Endothelial cell of umbilical vein (primary cell): Measurements from ENCODE around the gene PNLDC1. TPM values are rescaled to one million over a fixed set of nuclear protein-coding genes. Genes with fewer than 3 reads are reported as not detected.

Experiments
- BruUV-seq: library from RNA; stranded (reverse); fragments of 400-500 nt; replicated peaks from 2 replicates; lab custom pipeline; 2021; lab: Mats Ljungman, UMichigan
- CTCF ChIA-PET: fragments of 300-600, 350-600 bp; sonication (Branson Sonifier 250); formaldehyde crosslinking; loops from one replicate; lab custom pipeline; 2021; ENCODE audit warnings: antibody characterized with exemption, inconsistent platforms; lab: Charles Lee
- POLR2A ChIA-PET: fragments of 300-600, 350-600 bp; sonication (Branson Sonifier 250); formaldehyde crosslinking; loops from one replicate; lab custom pipeline; 2021; ENCODE audit warnings: antibody characterized with exemption, inconsistent platforms; lab: Charles Lee
- DNase-seq: peaks from one replicate; pipeline ENCODE4 v3.0.0-alpha.2; 2011; ENCODE audit warnings: low read depth, low spot score
- FAIRE-seq: peaks from 2 replicates; lab custom pipeline; 2011; peaks lifted over from hg19 to GRCh38; lab: Jason Lieb, UNC
- H2AFZ ChIP-seq: 2 replicates; pipeline ENCODE4 v1.6.0; 2012; ENCODE audit warnings: low read depth, low read length, control low read depth, inconsistent platforms
- H3K27ac ChIP-seq: 2 replicates; pipeline ENCODE4 v1.5.1; 2011; ENCODE audit warnings: low read depth, mild to moderate bottlenecking, control low read depth, low read length, moderate library complexity; ENCODE audit not compliant: insufficient read depth
- H3K27me3 ChIP-seq, 2 experiments: 2 replicates each; pipeline versions ENCODE4 v1.6.0 to v1.6.1; 2011; ENCODE audit warnings: low read length in 2 of 2, mixed read lengths in 1 of 2; ENCODE audit not compliant: control insufficient read depth in 2 of 2, insufficient read depth in 2 of 2
- H3K36me3 ChIP-seq, 2 experiments: 2 replicates in 1 of 2; 3 replicates in 1 of 2; pipeline ENCODE4 v1.5.1; 2011; ENCODE audit warnings: low read length in 2 of 2, mild to moderate bottlenecking in 1 of 2, moderate library complexity in 1 of 2; ENCODE audit not compliant: control insufficient read depth in 2 of 2, insufficient read depth in 2 of 2; ENCODE audit errors: extremely low read depth in 1 of 2
- H3K4me1 ChIP-seq: 3 replicates; pipeline ENCODE4 v1.5.1; 2011; ENCODE audit warnings: mild to moderate bottlenecking, low read length; ENCODE audit not compliant: control insufficient read depth, insufficient read depth; ENCODE audit errors: extremely low read depth
- H3K4me2 ChIP-seq: 2 replicates; pipeline ENCODE4 v1.6.1; 2011; ENCODE audit warnings: low read length, control low read depth, mixed read lengths; ENCODE audit not compliant: insufficient read depth
- H3K4me3 ChIP-seq, 3 experiments: fragments of 200-600 bp in 1 of 3; sonication (generic), shearing (Covaris generic) in 1 of 3; replicated peaks in 1 of 3; 2 replicates each; pipeline ENCODE4 v1.5.1; 2011 to 2016; ENCODE audit warnings: control low read depth in 3 of 3, low read length in 3 of 3, mild to moderate bottlenecking in 2 of 3, inconsistent platforms in 1 of 3, low read depth in 1 of 3, moderate library complexity in 1 of 3; ENCODE audit not compliant: insufficient read depth in 1 of 3
- H3K79me2 ChIP-seq: 2 replicates; pipeline ENCODE4 v1.6.0; 2012; ENCODE audit warnings: low read length, inconsistent platforms; ENCODE audit not compliant: control insufficient read depth, insufficient read depth
- H3K9ac ChIP-seq: replicated peaks from 2 replicates; pipeline ENCODE3; 2011; ENCODE audit warnings: low read length, control low read depth; ENCODE audit not compliant: insufficient read depth; ENCODE audit errors: extremely low read depth
- H3K9me1 ChIP-seq: replicated peaks from 3 replicates; pipeline ENCODE4 v1.6.0; 2011; ENCODE audit warnings: mild to moderate bottlenecking, low read length; ENCODE audit not compliant: control insufficient read depth, insufficient read depth; ENCODE audit errors: extremely low read depth
- H3K9me3 ChIP-seq: replicated peaks from 2 replicates; pipeline ENCODE4 v1.5.1; 2012; ENCODE audit warnings: low read length, inconsistent platforms; ENCODE audit not compliant: control insufficient read depth, insufficient read depth
- H4K20me1 ChIP-seq: replicated peaks from 2 replicates; pipeline ENCODE3; 2011; ENCODE audit warnings: mild to moderate bottlenecking, low read length; ENCODE audit not compliant: control insufficient read depth, insufficient read depth; ENCODE audit errors: extremely low read depth
- EZH2 ChIP-seq: IDR thresholded peaks from 2 replicates; pipeline ENCODE4 v1.6.1; 2012; ENCODE audit warnings: borderline replicate concordance, low read depth, mild to moderate bottlenecking, moderate library complexity, low read length, inconsistent platforms; ENCODE audit not compliant: severe bottlenecking
- FOS ChIP-seq: IDR thresholded peaks from 2 replicates; pipeline ENCODE4 v1.6.1; 2011; ENCODE audit warnings: mild to moderate bottlenecking, low read length, moderate library complexity, borderline replicate concordance; ENCODE audit not compliant: insufficient read depth
- GATA2 ChIP-seq: IDR thresholded peaks from 2 replicates; pipeline ENCODE4 v1.7.0; 2011; ENCODE audit warnings: low read depth, mild to moderate bottlenecking, moderate library complexity, mixed read lengths, low read length; ENCODE audit not compliant: insufficient read length, insufficient read depth
- JUN ChIP-seq: IDR thresholded peaks from 2 replicates; pipeline ENCODE4 v1.6.1; 2011; ENCODE audit warnings: borderline replicate concordance, low read depth; ENCODE audit not compliant: insufficient read length, insufficient read depth
- MYC ChIP-seq: IDR thresholded peaks from one replicate; pipeline ENCODE4 v1.6.1; 2011; ENCODE audit warnings: mild to moderate bottlenecking, low read depth, low read length
- POLR2AphosphoS5 ChIP-seq: IDR thresholded peaks from 2 replicates; pipeline ENCODE4 v1.6.1; 2012; ENCODE audit warnings: low read depth, mild to moderate bottlenecking, control low read depth, low read length, moderate library complexity; ENCODE audit not compliant: insufficient read depth
- dilution Hi-C: fragments of 300-500 bp; cut with MboI; formaldehyde crosslinking; loops from one replicate; pipeline ENCODE4 v1.15.0; 2019; ENCODE audit warnings: low sequenced_read_pairs; ENCODE audit not compliant: extremely low pct_ligation_motif_present
- intact Hi-C: fragments of 100-400 bp; cut with micrococcal nuclease; formaldehyde crosslinking; loops from one replicate; pipeline ENCODE4 v1.10.0; 2022
- polyA plus RNA-seq, 4 experiments: library from polyadenylated mRNA; depleted of rRNA in 3 of 4; stranded (reverse) in 3 of 4; unstranded in 1 of 4; fragments of >200 nt; gene quantifications; 2 replicates each; pipeline versions ENCODE4 v1.2.1 to v1.2.3, GENCODE V29; 2011 to 2012; ENCODE audit warnings: missing spikeins in 1 of 4
- total RNA-seq: library from RNA; stranded (reverse); gene quantifications from 2 replicates; pipeline ENCODE4 v1.2.3, GENCODE V29; 2021
- TF ChIP-seq, protein P1 (sequence below): IDR thresholded peaks from 2 replicates; pipeline ENCODE4 v1.6.1; 2011; ENCODE audit not compliant: insufficient read depth, insufficient read length

The PNLDC1 gene
- total and polyA plus RNA-seq, 2 donors (not counting 3 experiments of a cell fraction or from before 2014, with no cell fraction given): not detected

DNA sequence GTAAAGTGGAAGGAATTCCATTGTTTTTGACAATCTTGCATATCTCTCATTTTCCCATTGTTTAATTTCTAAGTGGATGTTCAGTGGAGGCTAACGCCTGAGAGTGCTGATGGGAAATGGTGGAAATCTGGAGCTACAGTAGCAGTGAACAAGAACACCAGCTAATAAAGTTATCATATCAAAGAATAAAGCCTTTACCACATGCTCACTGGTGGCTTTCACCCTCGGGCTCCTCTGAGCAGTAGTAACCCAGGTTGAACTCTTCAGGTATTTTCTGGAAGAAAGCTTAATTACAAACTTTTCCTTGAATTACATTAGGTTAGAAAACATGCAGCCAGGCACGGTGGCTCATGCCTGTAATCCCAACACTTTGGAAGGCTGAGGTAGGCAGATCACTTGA, 48.6 kb upstream of the PNLDC1 start:
- no peak for FAIRE-seq
- Histone ChIP-seq H3K4me1 (no peaks in the 10 kb centered on the region), H3K36me3 (peaks cover 18 to 33% of the 10 kb centered on the region in 2 experiments), H4K20me1 (no peaks in the 10 kb centered on the region), H3K9me1 (no peaks in the 10 kb centered on the region), H3K9me3 (no peaks in the 10 kb centered on the region), H3K4me3 (no peak overlapping the region), H3K9ac (no peak overlapping the region), H3K79me2 (peaks cover 14% of the 10 kb centered on the region), H3K4me2 (no peak overlapping the region), H2AFZ (no peak overlapping the region), H3K27me3 (no peaks in the 10 kb centered on the region), H3K27ac (no peak overlapping the region)
- DNase-seq: no peak
- dilution Hi-C loops (no loop called here), intact Hi-C loops (no loop called here)
- BruUV-seq: no TSS peak
- CTCF ChIA-PET: interaction anchor here (0.8 to 1.0 kb wide), 2 partner anchors 11 to 60 kb away, joined by 3 read pairs; partner anchors contain the start of gene ACAT2
- TF ChIP-seq, protein P1, sequence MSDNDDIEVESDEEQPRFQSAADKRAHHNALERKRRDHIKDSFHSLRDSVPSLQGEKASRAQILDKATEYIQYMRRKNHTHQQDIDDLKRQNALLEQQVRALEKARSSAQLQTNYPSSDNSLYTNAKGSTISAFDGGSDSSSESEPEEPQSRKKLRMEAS: no peak
- no peak for TF ChIP-seq EZH2
- TF ChIP-seq JUN: no peak
- no peak for TF ChIP-seq GATA2
- POLR2A ChIA-PET: no interaction called here

DNA sequence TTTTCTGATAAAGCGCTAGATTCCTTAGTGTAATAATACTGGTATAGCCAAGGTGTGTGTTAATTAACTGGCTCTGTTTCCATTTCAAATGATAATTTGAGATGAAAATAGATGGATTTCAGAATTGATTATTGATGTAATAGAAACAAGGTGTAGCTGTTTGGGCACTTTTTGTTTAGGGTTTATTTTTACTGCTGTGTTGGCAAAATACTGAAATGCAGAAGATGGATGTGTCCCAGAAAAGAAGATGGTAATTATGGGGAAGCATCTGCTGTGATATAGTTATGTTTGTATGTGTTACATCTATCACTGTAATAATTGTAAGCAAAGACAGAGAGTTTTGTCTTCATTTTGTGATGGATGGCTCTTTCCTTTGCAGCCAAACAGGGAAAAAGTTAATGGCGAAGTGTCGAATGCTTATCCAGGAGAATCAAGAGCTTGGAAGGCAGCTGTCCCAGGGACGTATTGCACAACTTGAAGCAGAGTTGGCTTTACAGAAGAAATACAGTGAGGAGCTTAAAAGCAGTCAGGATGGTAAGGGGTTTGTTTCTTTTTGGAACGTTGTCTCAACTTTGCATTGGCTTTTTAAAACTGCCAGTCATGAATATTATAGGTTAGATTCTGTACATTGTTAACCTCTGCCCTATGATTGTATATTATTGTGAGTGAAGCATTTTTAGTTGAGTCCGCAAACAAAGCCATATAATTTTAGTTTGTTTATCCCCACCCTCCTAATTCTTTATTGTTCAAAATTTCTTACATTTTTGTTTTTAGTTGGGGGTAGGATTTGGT, 46.8 kb upstream of the PNLDC1 start:
- ChIA-PET POLR2A (no interaction called here), CTCF (no interaction called here)
- Histone ChIP-seq H3K9ac (no peak overlapping the region), H3K9me1 (no peaks in the 10 kb centered on the region), H3K4me1 (no peaks in the 10 kb centered on the region), H3K4me2 (no peak overlapping the region), H3K27ac (no peak overlapping the region), H3K79me2 (peaks cover 12% of the 10 kb centered on the region), H3K9me3 (no peaks in the 10 kb centered on the region), H3K4me3 (no peak overlapping the region), H3K36me3 (peaks cover 19 to 29% of the 10 kb centered on the region in 2 experiments), H4K20me1 (no peaks in the 10 kb centered on the region), H3K27me3 (no peaks in the 10 kb centered on the region), H2AFZ (no peak overlapping the region)
- intact Hi-C loops (no loop called here), dilution Hi-C loops (no loop called here)
- DNase-seq: no peak
- TF ChIP-seq, protein P1: no peak
- TF ChIP-seq POLR2AphosphoS5 (no peak), JUN (no peak), MYC (no peak), FOS (no peak)
- no TSS peak for BruUV-seq
- FAIRE-seq: no peak
